Measurements from ENCODE around the gene PCSK9. TPM values are rescaled to one million over a fixed set of nuclear protein-coding genes. Genes with fewer than 3 reads are reported as not detected.
A peak's percentile ranks its signal among the peaks of the same experiment; 100 is the strongest.

Gene PCSK9
- total and polyA plus RNA-seq, 9 of the 15 experiments (the other 6 are each of a cell fraction or from before 2014, with no cell fraction given), result 3.2 to 58.6 (median 24.7) TPM

DNA sequence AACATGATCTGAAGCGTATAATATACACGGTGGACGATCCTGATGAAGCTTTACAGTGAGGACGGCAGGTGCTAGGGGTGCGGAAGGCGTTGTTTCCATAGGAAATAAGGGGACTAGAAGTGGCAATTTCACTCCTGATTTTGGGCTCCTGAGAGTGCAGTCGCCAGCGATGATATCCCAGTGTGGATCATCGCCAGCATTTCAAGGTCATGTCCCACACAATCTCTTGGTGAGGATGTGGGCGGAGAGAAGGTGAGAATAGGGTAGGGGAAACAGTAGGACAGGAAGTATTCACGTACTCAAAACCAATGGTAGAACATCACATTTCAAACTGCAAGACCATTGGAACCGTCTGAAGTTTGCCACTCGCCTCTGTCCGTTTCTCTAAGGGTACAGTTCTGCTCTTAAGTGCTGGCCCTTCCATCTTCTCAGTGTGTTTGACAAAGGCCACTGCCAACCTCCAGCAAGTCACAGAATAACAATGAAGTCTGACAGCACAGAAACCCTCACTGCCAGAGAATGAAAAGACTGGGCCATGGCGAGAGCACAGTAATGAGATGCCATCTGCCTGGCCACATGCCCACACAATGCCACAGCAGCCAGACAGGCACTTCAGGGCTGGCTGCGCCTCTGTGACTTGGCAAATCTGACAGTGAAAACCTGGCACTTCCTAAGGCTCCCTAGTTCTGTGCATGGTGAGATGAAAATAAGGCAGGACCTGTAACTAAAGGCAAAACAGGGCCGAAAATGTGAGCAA, 27.9 kb downstream of the PCSK9 start:
- BruUV-seq (replicated peaks), result no TSS peak
- no peaks in the 10 kb centered on the region for H3K27me3 ChIP-seq (ENCODE audit: control insufficient read depth in 2 of 2, insufficient read depth in 2 of 2, low read length in 2 of 2)
- no peak overlapping the region for H3K4me3 ChIP-seq
- no peaks in the 10 kb centered on the region for H3K79me2 ChIP-seq (ENCODE audit: control insufficient read depth, insufficient read depth, low read length)
- peaks cover 95% of the 10 kb centered on the region for H3K36me3 ChIP-seq (ENCODE audit: control insufficient read depth, insufficient read depth, low read length)
- POLR2A ChIA-PET, result interaction anchor here (0.7 to 1.4 kb wide), 4 partner anchors 9 to 268 kb away, joined by 3 to 6 read pairs (median 4); no protein-coding TSS in a partner anchor
- H3K27ac ChIP-seq (ENCODE audit: extremely low read depth, low read depth, low read length), result 0 out of 3 replicates have a peak overlapping the region, but pooled peaks have one; percentile 8
- WGBS (ENCODE audit: insufficient coverage, low coverage, missing lambda C conversion rate), result 86% methylated on average over 17 of the region's 17 CpGs
- H3K9me3 ChIP-seq (replicated peaks; ENCODE audit: control insufficient read depth, insufficient read depth, low read depth, low read length), result no peaks in the 10 kb centered on the region
- peaks cover 3% of the 10 kb centered on the region; the same call in 1 of the 2 replicates for H4K20me1 ChIP-seq (replicated peaks; ENCODE audit: control insufficient read depth, insufficient read depth, low read length)
- no peaks in the 10 kb centered on the region for H3K9me1 ChIP-seq (ENCODE audit: control insufficient read depth, insufficient read depth, low read length)
- CTCF ChIA-PET (ENCODE audit: low intra/inter-chr PET ratio), result no interaction called here
- intact Hi-C loops (cut with micrococcal nuclease) (no loop called here), in situ Hi-C loops (cut with MboI) (loop anchor here (5.0 kb wide), 1 partner anchor 35 kb away; no protein-coding TSS in a partner anchor)
- no peak for DNase-seq (ENCODE audit: extremely low read depth in 1 of 4, low spot score in 3 of 4)
- peak overlapping the region in 1 of 2 experiments; percentile 48; a peak in 1 of 4 replicates for H3K9ac ChIP-seq (ENCODE audit: insufficient read depth in 1 of 2, low read depth in 2 of 2, low read length in 2 of 2)
- no peak for ATAC-seq
- FAIRE-seq, result no peak
- no peak overlapping the region for H2AFZ ChIP-seq (ENCODE audit: low read depth, low read length)
- peaks cover 0 to 5% of the 10 kb centered on the region in 2 experiments; a peak in 2 of 5 replicates for H3K4me1 ChIP-seq (replicated peaks in 1 of 2; ENCODE audit: control insufficient read depth in 2 of 2, insufficient read depth in 2 of 2, low read length in 2 of 2)
- no peak overlapping the region for H3K4me2 ChIP-seq (ENCODE audit: insufficient read depth, low read length)
- TF ChIP-seq GTF2F1 (IDR thresholded peaks at IDR 0.05; ENCODE audit: low read depth, low read length), result no peak
- no peak for TF ChIP-seq GABPB2 (CRISPR knock-in tag; conservative IDR thresholded peaks at IDR 0.05)
- no peak for TF ChIP-seq KAT7 (CRISPR knock-in tag; IDR thresholded peaks at IDR 0.05; ENCODE audit: borderline replicate concordance)
- TF ChIP-seq ZNF282 (CRISPR knock-in tag; IDR thresholded peaks at IDR 0.05), result no peak
- no peak for TF ChIP-seq JUNB (CRISPR knock-in tag; conservative IDR thresholded peaks at IDR 0.05)
- TF ChIP-seq POLR2A (conservative IDR thresholded peaks at IDR 0.05), result peak; percentile 44
- TF ChIP-seq OTX1 (CRISPR knock-in tag; IDR thresholded peaks at IDR 0.05), result 0 out of 2 replicates have a peak, but pooled peaks have one; percentile 2
- TF ChIP-seq, protein P1, sequence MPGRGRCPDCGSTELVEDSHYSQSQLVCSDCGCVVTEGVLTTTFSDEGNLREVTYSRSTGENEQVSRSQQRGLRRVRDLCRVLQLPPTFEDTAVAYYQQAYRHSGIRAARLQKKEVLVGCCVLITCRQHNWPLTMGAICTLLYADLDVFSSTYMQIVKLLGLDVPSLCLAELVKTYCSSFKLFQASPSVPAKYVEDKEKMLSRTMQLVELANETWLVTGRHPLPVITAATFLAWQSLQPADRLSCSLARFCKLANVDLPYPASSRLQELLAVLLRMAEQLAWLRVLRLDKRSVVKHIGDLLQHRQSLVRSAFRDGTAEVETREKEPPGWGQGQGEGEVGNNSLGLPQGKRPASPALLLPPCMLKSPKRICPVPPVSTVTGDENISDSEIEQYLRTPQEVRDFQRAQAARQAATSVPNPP (IDR thresholded peaks at IDR 0.05; ENCODE audit: borderline replicate concordance, insufficient read depth, insufficient read length), result no peak
- no peak for TF ChIP-seq RFX7 (CRISPR knock-in tag; IDR thresholded peaks at IDR 0.05)
- peak; percentile 67 for TF ChIP-seq ESRRA (IDR thresholded peaks at IDR 0.05; ENCODE audit: borderline replicate concordance, low read depth)
- no peak for TF ChIP-seq ZNF696 (CRISPR knock-in tag; conservative IDR thresholded peaks at IDR 0.05)
- no peak for TF ChIP-seq CREB1 (IDR thresholded peaks at IDR 0.05)
- no peak for TF ChIP-seq CREB1 (CRISPR knock-in tag; IDR thresholded peaks at IDR 0.05)
- TF ChIP-seq SNIP1 (IDR thresholded peaks at IDR 0.05; ENCODE audit: low read depth), result no peak
